BLaER1 treated with 17β-estradiol and CSF1 and Interleukin-3, amounts not matched to agents 10 nM and 100 nM (cell line): ENCODE measurements around the gene ERGIC1.

Source experiments
- H3K27ac ChIP-seq, 11 experiments: shearing (Covaris generic); formaldehyde crosslinking; 2 replicates each; pipeline ENCODE4 v1.8.1; 2022
- H3K27me3 ChIP-seq, 11 experiments: shearing (Covaris generic); formaldehyde crosslinking; 2 replicates each; pipeline ENCODE4 v1.8.1; 2022
- H3K36me3 ChIP-seq, 11 experiments: shearing (Covaris generic); formaldehyde crosslinking; 2 replicates each; pipeline ENCODE4 v1.8.1; 2022
- H3K4me1 ChIP-seq, 10 experiments: shearing (Covaris generic); formaldehyde crosslinking; 2 replicates each; pipeline ENCODE4 v1.8.1; 2022
- H3K4me2 ChIP-seq, 11 experiments: shearing (Covaris generic); formaldehyde crosslinking; 2 replicates each; pipeline ENCODE4 v1.8.1; 2022
- H3K4me3 ChIP-seq, 10 experiments: shearing (Covaris generic); formaldehyde crosslinking; 2 replicates each; pipeline ENCODE4 v1.8.1; 2022
- H3K9ac ChIP-seq, 11 experiments: shearing (Covaris generic); formaldehyde crosslinking; 2 replicates each; pipeline ENCODE4 v1.8.1; 2022
- H3K9me3 ChIP-seq, 11 experiments: shearing (Covaris generic); formaldehyde crosslinking; replicated peaks in 1 of 11; 2 replicates each; pipeline ENCODE4 v1.8.1; 2022
- H4K20me1 ChIP-seq, 11 experiments: shearing (Covaris generic); formaldehyde crosslinking; 2 replicates each; pipeline ENCODE4 v1.8.1; 2022
- Cebpa-rat ChIP-seq, 11 experiments: shearing (Covaris generic); IDR thresholded peaks; 2 replicates each; pipeline ENCODE4 v1.8.1; 2022

The ERGIC1 gene

DNA sequence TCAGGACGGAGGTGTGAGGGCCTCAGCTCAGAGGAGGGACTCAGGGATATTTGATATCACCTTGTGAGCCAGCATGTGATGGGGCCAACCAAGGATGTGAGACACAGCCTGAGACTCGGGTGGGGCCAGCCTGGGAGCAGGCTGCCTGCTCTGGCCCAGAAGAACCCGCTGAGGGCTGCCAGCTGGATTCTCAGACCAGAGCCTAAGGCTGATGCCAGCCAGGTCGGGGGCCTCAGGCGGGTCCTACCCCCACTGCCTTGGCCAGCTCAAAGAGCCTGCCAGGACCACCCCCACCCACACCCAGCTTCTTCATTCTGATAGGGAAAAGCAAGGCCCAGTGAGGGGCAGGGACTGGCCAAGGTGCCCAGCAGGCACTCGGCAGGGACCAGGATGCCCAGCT is 42.8 kb upstream of the ERGIC1 start:
- Histone ChIP-seq H3K36me3 (no peaks in the 10 kb centered on the region), H3K4me1 (peaks cover 99 to 100% (median 100%) of the 10 kb centered on the region in 10 experiments), H3K27me3 (no peaks in the 10 kb centered on the region), H3K4me3 (no peak overlapping the region), H3K4me2 (peak overlapping the region; percentile 75 to 97 (median 89)), H4K20me1 (no peaks in the 10 kb centered on the region), H3K27ac (peak overlapping the region; percentile 27 to 87 (median 75); a peak in 20 of 22 replicates), H3K9ac (peak overlapping the region; percentile 8 to 59 (median 38); a peak in 16 of 22 replicates), H3K9me3 (peaks cover 0 to 7% (median 0%) of the 10 kb centered on the region in 11 experiments; a peak in 1 of 22 replicates)
- no peak for TF ChIP-seq Cebpa-rat (IDR thresholded peaks at IDR 0.05)

GRCh38 chr5:172791726-172792445 is 42.2 kb upstream of the ERGIC1 start:
- H3K9me3 ChIP-seq = peaks cover 0 to 7% (median 0%) of the 10 kb centered on the region in 11 experiments; a peak in 1 of 22 replicates
- TF ChIP-seq Cebpa-rat (IDR thresholded peaks at IDR 0.05) = no peak
- peak overlapping the region; percentile 75 to 97 (median 89) for H3K4me2 ChIP-seq
- no peaks in the 10 kb centered on the region for H3K36me3 ChIP-seq
- no peaks in the 10 kb centered on the region for H4K20me1 ChIP-seq
- no peaks in the 10 kb centered on the region for H3K27me3 ChIP-seq
- peak overlapping the region; percentile 27 to 88 (median 76); a peak in 20 of 22 replicates for H3K27ac ChIP-seq
- H3K4me1 ChIP-seq = peaks cover 99 to 100% (median 100%) of the 10 kb centered on the region in 10 experiments
- peak overlapping the region in 10 of 11 experiments; percentile 9 to 69 (median 39); a peak in 14 of 22 replicates for H3K9ac ChIP-seq
- H3K4me3 ChIP-seq = no peak overlapping the region; a peak in 1 of 20 replicates

GRCh38 chr5:172792701-172793570 is 41.1 kb upstream of the ERGIC1 start:
- peaks cover 0 to 7% (median 0%) of the 10 kb centered on the region in 11 experiments; a peak in 1 of 22 replicates for H3K9me3 ChIP-seq
- no peaks in the 10 kb centered on the region for H3K27me3 ChIP-seq
- no peaks in the 10 kb centered on the region for H4K20me1 ChIP-seq
- TF ChIP-seq Cebpa-rat (IDR thresholded peaks at IDR 0.05) = no peak
- H3K4me1 ChIP-seq = peaks cover 99 to 100% (median 100%) of the 10 kb centered on the region in 10 experiments
- peak overlapping the region in 10 of 11 experiments; percentile 9 to 69 (median 58); a peak in 18 of 22 replicates for H3K9ac ChIP-seq
- peak overlapping the region; percentile 75 to 97 (median 89) for H3K4me2 ChIP-seq
- H3K4me3 ChIP-seq = peak overlapping the region in 5 of 10 experiments; percentile 12 to 47 (median 24); a peak in 7 of 20 replicates
- H3K27ac ChIP-seq = peak overlapping the region; percentile 60 to 90 (median 80); a peak in 21 of 22 replicates
- H3K36me3 ChIP-seq = no peaks in the 10 kb centered on the region

GRCh38 chr5:172793577-172794488 is 40.2 kb upstream of the ERGIC1 start:
- H3K4me2 ChIP-seq = peak overlapping the region; percentile 75 to 97 (median 89)
- peaks cover 99 to 100% (median 100%) of the 10 kb centered on the region in 10 experiments for H3K4me1 ChIP-seq
- H3K27me3 ChIP-seq = no peaks in the 10 kb centered on the region
- no peak for TF ChIP-seq Cebpa-rat (IDR thresholded peaks at IDR 0.05)
- H3K4me3 ChIP-seq = peak overlapping the region in 7 of 10 experiments; percentile 6 to 47 (median 23); a peak in 7 of 20 replicates
- peak overlapping the region in 10 of 11 experiments; percentile 9 to 69 (median 58); a peak in 19 of 22 replicates for H3K9ac ChIP-seq
- H4K20me1 ChIP-seq = no peaks in the 10 kb centered on the region
- H3K27ac ChIP-seq = peak overlapping the region; percentile 60 to 90 (median 80)
- H3K9me3 ChIP-seq = peaks cover 0 to 7% (median 0%) of the 10 kb centered on the region in 11 experiments; a peak in 1 of 22 replicates
- no peaks in the 10 kb centered on the region for H3K36me3 ChIP-seq

DNA sequence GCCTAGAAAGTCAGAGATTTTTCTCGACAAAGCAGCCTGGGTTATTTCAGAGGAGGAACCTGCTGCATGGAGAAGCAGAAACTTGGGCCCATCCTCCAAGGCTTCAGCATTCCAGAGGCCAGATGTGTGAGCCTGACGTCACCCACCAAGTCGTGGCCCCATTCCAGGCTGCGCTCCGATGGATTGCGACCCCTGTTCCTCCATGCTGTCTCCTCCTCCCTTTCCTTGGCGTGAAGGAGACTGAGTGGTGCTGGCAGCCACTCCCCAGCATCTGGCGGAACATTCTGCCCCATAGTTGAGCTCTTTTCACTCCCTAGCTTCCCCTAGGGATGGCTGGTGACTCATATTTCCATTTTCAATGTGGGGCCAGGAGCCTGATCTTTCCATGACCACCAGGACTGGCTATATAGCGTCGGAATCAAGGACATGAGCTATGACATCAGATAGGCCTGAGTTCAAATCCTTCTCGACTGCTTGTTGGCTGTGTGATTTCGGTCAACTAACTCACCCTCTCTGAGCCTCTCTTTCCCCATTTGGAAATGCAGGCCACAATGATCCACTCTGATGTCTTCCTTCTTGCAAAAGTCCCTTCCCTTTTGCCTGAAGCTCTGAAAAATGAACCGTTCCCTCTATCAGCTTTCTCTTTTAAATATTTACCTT is 38.6 kb upstream of the ERGIC1 start:
- Histone ChIP-seq H3K4me3 (no peak overlapping the region; a peak in 1 of 20 replicates), H3K27me3 (no peaks in the 10 kb centered on the region), H3K4me2 (peak overlapping the region; percentile 75 to 97 (median 89)), H3K4me1 (peaks cover 99 to 100% (median 100%) of the 10 kb centered on the region in 10 experiments), H3K9ac (peak overlapping the region; percentile 1 to 66 (median 31); a peak in 13 of 22 replicates), H3K9me3 (peaks cover 0 to 7% (median 0%) of the 10 kb centered on the region in 11 experiments; a peak in 1 of 22 replicates), H3K36me3 (no peaks in the 10 kb centered on the region), H3K27ac (peak overlapping the region; percentile 57 to 90 (median 80)), H4K20me1 (no peaks in the 10 kb centered on the region)
- no peak for TF ChIP-seq Cebpa-rat (IDR thresholded peaks at IDR 0.05)

GRCh38 chr5:172796306-172796705 is 37.7 kb upstream of the ERGIC1 start:
- Histone ChIP-seq H3K9me3 (peaks cover 0 to 7% (median 0%) of the 10 kb centered on the region in 11 experiments; a peak in 1 of 22 replicates), H3K4me2 (peak overlapping the region; percentile 75 to 97 (median 89)), H3K27ac (peak overlapping the region; percentile 26 to 91 (median 80); a peak in 20 of 22 replicates)

GRCh38 chr5:172797771-172798191 is 36.3 kb upstream of the ERGIC1 start:
- H3K36me3 ChIP-seq = no peaks in the 10 kb centered on the region
- H3K4me2 ChIP-seq = peak overlapping the region; percentile 75 to 97 (median 89)
- peak overlapping the region in 6 of 11 experiments; percentile 11 to 76 (median 62); a peak in 9 of 22 replicates for H3K9ac ChIP-seq
- peaks cover 98 to 100% (median 99%) of the 10 kb centered on the region in 10 experiments for H3K4me1 ChIP-seq
- H4K20me1 ChIP-seq = no peaks in the 10 kb centered on the region
- H3K4me3 ChIP-seq = 0 out of 20 replicates have a peak overlapping the region, but pooled peaks of 1 of the 10 experiments have one; percentile 8
- no peak for TF ChIP-seq Cebpa-rat (IDR thresholded peaks at IDR 0.05)
- H3K27ac ChIP-seq = peak overlapping the region; percentile 14 to 91 (median 80); a peak in 18 of 22 replicates
- no peaks in the 10 kb centered on the region for H3K27me3 ChIP-seq
- peaks cover 0 to 7% (median 0%) of the 10 kb centered on the region in 11 experiments; a peak in 1 of 22 replicates for H3K9me3 ChIP-seq

More at GRCh38 chr5:172796306-172796705, 37.7 kb upstream of the ERGIC1 start:
- Histone ChIP-seq H3K9ac (peak overlapping the region in 2 of 11 experiments; percentile 10 to 74; a peak in 3 of 22 replicates), H3K36me3 (no peaks in the 10 kb centered on the region), H3K27me3 (no peaks in the 10 kb centered on the region), H3K4me3 (no peak overlapping the region), H3K4me1 (peaks cover 99 to 100% (median 100%) of the 10 kb centered on the region in 10 experiments), H4K20me1 (no peaks in the 10 kb centered on the region)
- TF ChIP-seq Cebpa-rat (IDR thresholded peaks at IDR 0.05) = no peak
